Left kidney (tissue), 2 donors: Measurements from ENCODE around the gene CFP. TPM values are rescaled to one million over a fixed set of nuclear protein-coding genes. Genes with fewer than 3 reads are reported as not detected.
A peak's percentile ranks its signal among the peaks of the same experiment; 100 is the strongest.

Experiments used
- DNase-seq: peaks from one replicate; pipeline ENCODE4 v3.0.0-alpha.2; 2013
- polyA plus RNA-seq: library from polyadenylated mRNA; unstranded; fragments of 120-200 nt; gene quantifications from one replicate; pipeline ENCODE4 v1.2.1, GENCODE V29; 2013; ENCODE audit not compliant: insufficient read length

The CFP gene
- polyA plus RNA-seq, 1 donor: 0.85 TPM

- DNase-seq: no peak
Measured at GRCh38 chrX:47638816-47639215, 9.1 kb upstream of the CFP start.

- DNase-seq: no peak
Measured at GRCh38 chrX:47637546-47638195, 7.9 kb upstream of the CFP start.

GRCh38 chrX:47634871-47635575 lies 5.3 kb upstream of the CFP start:
- no peak for DNase-seq

- no peak for DNase-seq
Measured at GRCh38 chrX:47633689-47634590, 4.2 kb upstream of the CFP start.

DNA sequence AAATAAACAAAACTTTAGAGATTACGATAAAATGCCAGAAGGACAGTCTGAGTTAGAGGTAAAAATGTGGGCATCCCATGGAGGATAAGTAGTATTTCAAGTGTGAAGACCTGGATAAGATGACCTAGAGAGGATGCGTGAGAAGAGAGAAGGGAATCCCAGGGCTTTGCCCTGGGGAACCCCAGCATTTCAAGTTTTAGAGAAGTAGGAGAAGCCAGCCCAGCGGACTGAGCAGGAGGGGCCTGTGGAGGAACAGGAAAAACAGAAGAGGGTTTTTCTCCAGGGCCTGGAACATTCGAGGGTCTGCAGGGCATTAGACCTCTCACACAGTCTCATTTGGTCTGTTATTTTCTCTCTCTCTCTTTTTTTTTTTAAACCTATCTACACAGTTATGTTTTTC lies 2.9 kb upstream of the CFP start:
- DNase-seq: no peak

DNA sequence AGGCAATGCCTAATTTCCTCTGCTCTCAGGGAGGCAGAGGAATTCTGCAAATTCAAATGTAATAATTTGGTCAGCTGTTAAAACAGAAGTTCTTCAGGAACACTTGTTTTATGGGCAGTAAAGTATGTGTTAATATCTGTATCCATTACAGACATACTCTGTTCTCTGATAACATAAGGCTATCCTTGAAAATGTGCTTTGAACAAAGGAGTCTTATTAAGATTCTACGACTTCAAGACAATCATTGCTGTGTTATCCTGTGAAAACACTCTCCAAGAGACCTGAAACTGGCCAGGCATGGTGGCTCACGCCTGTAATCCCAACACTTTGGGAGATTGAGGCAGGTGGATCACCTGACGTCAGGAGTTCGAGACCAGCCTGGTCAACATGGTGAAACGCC lies 1.9 kb upstream of the CFP start:
- no peak for DNase-seq

DNA sequence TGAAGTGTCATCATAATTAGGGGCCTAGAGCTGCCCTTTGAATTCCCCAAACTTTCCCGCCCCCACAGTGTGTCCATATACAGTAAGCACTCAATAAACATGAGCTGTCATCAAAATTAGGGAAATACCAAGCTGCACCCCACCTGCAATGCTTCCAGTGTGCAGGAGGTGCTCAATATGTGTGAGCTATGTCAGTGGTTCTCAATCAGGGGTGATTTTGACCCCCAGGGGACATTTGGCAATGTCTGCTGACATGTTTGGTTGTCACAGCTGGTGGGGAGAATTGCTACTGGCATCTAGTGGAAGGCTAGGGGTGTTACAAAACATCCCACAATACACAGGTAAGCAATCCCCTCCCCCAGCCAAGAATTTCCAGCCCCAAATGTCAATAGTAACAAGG lies 748 bp downstream of the CFP start:
- DNase-seq: no peak

DNA sequence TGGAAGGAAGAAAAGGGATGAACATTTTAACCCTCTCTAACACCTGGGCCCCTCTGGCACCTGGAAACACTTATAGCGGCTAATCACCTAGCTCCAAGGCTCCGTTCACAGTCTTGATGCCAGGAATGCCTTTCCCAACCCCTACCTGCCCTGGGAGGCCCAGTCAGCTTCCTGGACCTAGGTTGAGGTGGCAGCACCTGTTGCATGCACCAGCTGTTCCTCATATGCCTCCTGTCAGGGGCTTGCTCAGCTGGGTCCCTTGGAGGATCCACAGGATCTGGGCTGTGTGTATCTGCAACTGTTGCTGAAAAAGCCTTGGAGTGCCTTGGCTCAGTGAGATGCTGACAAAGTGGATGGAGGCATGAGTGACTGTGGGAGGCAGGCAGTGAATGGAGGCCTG lies 4.4 kb downstream of the CFP start:
- no peak for DNase-seq

DNA sequence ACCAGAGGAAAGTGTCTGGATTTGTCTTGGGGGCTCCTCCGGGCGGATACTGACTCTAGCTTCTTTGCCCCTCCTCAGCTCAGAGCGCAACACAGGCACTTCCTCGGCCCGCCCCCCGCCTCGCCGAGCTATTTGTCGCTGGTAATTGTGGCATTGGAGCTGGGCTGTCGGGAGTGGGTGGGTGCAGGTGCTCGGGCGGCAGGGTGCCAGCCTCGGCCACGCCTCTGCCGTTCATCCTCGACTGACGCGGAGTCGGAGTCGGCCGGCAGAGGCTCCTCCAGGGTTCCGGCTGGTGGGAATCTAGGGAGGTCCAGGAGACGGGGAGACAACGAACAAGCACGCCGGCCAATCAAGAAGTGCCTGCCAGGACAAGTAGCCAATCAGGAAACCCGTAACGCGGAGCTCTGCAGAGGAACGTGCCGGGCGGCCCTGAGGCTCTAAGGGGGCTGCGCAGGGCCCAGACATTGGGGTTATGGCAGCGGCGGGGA lies 6.1 kb downstream of the CFP start:
- peak; percentile 70 for DNase-seq

GRCh38 chrX:47621851-47622250 lies 7.9 kb downstream of the CFP start:
- no peak for DNase-seq

DNA sequence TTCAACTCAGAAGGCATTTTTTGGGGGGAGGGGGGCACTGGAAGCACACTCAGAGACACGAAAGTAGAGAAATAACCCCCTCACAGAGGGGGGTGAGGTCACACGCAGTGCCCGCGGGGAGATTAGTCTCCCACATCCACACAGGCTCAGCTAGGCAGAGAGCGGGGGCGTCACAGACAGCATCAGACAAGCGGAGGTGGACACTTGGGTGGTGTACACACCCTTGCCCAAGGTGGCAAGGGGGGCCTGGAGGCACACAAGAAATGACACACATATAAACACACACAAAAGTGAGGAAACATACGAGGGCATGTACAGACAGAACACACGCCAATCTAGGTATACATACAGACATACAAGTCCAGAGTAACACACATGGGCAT lies 9.4 kb downstream of the CFP start:
- no peak for DNase-seq

GRCh38 chrX:47619486-47620302 lies 10.0 kb downstream of the CFP start, which contains the start of gene SYN1:
SYN1 (minus strand) TSS chrX:47619857; CDS start chrX:47619728, 129 bp downstream.
- DNase-seq: peak; percentile 58

GRCh38 chrX:47618923-47619485 lies 10.7 kb downstream of the CFP start:
- no peak for DNase-seq

DNA sequence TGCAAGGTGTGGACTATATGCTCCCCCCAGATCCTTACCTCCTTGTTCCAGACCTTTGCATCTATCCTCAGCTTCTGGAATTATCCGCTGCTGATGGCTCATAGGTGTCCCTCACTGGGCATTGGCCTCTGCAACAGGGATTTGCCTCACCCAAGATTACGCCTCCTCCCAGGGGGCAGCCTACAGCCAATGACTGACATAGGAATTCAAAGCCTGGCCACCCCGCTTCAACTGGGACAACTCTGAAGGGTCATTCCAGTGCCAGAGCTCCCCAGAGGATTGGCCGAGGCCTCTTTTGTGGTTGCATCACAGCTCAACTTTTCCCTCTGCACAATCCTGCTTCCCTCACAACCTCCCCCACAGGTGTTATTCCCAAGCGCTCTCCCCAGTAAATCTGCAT lies 15.1 kb downstream of the CFP start:
- DNase-seq: no peak

GRCh38 chrX:47613082-47613481 lies 16.6 kb downstream of the CFP start:
- DNase-seq: no peak

DNA sequence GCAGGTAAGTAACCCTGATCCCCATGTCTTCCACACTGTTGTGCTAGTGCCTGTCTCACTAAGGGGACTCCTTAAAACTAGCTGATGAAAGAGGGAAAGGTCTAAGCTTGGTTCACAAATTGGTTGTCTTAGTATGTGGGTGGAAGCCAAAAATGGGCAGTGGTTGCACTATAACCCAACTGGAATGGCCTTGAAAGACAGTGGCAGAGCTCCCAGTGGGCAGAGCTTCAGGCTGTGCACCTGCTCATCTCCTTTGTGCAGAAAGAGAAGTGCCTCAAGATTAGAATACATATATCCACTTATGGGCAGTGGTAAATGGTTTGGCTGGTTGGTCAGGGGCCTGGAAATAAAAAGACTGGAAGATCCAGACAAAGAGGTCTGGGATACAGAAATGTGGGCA lies 17.3 kb downstream of the CFP start:
- no peak for DNase-seq

- DNase-seq: no peak
Measured at GRCh38 chrX:47611926-47612325, 17.8 kb downstream of the CFP start.

GRCh38 chrX:47611489-47611888 lies 18.2 kb downstream of the CFP start:
- DNase-seq: no peak

DNA sequence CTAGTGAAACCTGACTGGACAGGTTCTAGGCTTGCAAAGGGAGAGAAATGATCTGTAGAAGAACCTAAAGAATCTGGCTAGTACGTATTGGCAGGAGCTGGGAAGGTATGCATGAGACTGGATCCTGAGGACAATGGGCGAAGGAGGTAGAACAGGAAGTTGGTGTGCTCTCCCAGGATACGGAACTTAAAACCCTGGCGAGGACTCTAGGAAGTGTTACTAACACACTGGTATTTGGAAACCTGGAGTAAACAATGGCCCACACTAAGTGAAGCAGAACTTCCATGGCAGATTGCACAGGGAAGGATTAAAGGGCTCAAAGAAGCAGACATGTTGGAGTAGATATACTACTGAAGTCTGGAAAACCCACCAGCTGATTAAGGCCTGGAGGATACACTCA lies 19.2 kb downstream of the CFP start:
- DNase-seq: no peak

GRCh38 chrX:47608130-47608810 lies 21.5 kb downstream of the CFP start:
- DNase-seq: no peak

DNA sequence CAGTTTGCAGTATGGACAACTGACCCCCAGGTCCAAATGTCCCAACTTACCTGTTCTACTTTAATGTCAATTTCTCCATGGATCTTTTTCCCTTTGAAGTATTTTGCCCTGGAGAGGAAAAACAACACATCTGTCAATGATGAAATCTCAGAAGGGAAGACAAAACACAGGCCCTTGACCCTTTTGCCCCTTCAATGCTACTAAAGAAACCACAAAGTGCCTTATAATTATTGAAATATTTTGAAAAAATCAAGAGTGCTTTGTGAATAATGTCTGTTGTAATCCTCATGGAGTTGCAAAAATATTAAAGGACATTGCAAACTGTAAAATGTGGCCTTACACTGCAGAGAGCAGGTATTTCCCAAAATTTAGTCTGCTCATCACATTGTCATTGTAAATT lies 22.6 kb downstream of the CFP start:
- no peak for DNase-seq
